DND-41 (cell line): ENCODE measurements around the gene B4GALT1.

Experiments used
- ATAC-seq: fragments of 200-7000 bp; cut with Tn5 transposase; 3 replicates; pipeline ENCODE4 v1.9.1; 2021; ENCODE audit warnings: low read depth; ENCODE audit not compliant: insufficient read depth
- DNase-seq: peaks from one replicate; pipeline ENCODE4 v3.0.0-alpha.2; 2020
- H2AFZ ChIP-seq: 2 replicates; pipeline ENCODE4 v1.6.0; 2012; ENCODE audit warnings: low read depth, low read length
- H3K27ac ChIP-seq: 2 replicates; pipeline ENCODE4 v1.5.1; 2012; ENCODE audit warnings: low read length, inconsistent platforms
- H3K27me3 ChIP-seq: fragments of 200-600 bp; sonication (generic); 2 replicates; pipeline ENCODE4 v1.6.0; 2012; ENCODE audit warnings: low read length, mild to moderate bottlenecking, inconsistent platforms; ENCODE audit not compliant: insufficient read depth, poor library complexity
- H3K36me3 ChIP-seq: 2 replicates; pipeline ENCODE4 v1.5.1; 2012; ENCODE audit warnings: low read length, inconsistent platforms; ENCODE audit not compliant: insufficient read depth
- H3K4me1 ChIP-seq: 2 replicates; pipeline ENCODE4 v1.5.1; 2012; ENCODE audit warnings: mild to moderate bottlenecking, low read length; ENCODE audit not compliant: insufficient read depth
- H3K4me2 ChIP-seq: 2 replicates; pipeline ENCODE4 v1.6.0; 2012; ENCODE audit warnings: mild to moderate bottlenecking, moderate library complexity, low read length, inconsistent platforms; ENCODE audit not compliant: insufficient read depth
- H3K4me3 ChIP-seq, 2 experiments: fragments of 200-600 bp in 1 of 2; shearing (Covaris generic) in 1 of 2; 2 replicates each; pipeline ENCODE4 v1.5.1; 2012 to 2016; ENCODE audit warnings: inconsistent platforms in 2 of 2, low read length in 2 of 2, mild to moderate bottlenecking in 2 of 2, low read depth in 1 of 2, moderate library complexity in 1 of 2
- H3K79me2 ChIP-seq: 2 replicates; pipeline ENCODE4 v1.6.0; 2012; ENCODE audit warnings: low read length, inconsistent platforms; ENCODE audit not compliant: insufficient read depth
- H3K9ac ChIP-seq: 2 replicates; pipeline ENCODE4 v1.6.0; 2012; ENCODE audit warnings: low read depth, mild to moderate bottlenecking, inconsistent platforms, low read length, moderate library complexity
- H3K9me3 ChIP-seq: 2 replicates; pipeline ENCODE4 v1.5.1; 2012; ENCODE audit warnings: low read length, moderate library complexity, mild to moderate bottlenecking, inconsistent platforms; ENCODE audit not compliant: insufficient read depth, severe bottlenecking
- H4K20me1 ChIP-seq: 2 replicates; pipeline ENCODE4 v1.6.0; 2012; ENCODE audit warnings: low read length; ENCODE audit not compliant: insufficient read depth
- CTCF ChIP-seq: IDR thresholded peaks from 2 replicates; pipeline ENCODE4 v1.5.1; 2012; ENCODE audit warnings: borderline replicate concordance, low read length, moderate library complexity, mild to moderate bottlenecking; ENCODE audit not compliant: poor library complexity, severe bottlenecking; ENCODE audit errors: extremely low read depth
- EZH2 ChIP-seq: IDR thresholded peaks from 3 replicates; pipeline ENCODE4 v1.6.1; 2012; ENCODE audit warnings: borderline replicate concordance, low read depth, mild to moderate bottlenecking, moderate library complexity, low read length, inconsistent platforms; ENCODE audit not compliant: severe bottlenecking

B4GALT1 gene

GRCh38 chr9:33154371-33154770, 12.8 kb downstream of the B4GALT1 start:
- Histone ChIP-seq H3K9ac (no peak overlapping the region), H3K4me3 (no peak overlapping the region), H3K9me3 (no peaks in the 10 kb centered on the region), H3K27ac (no peak overlapping the region), H3K79me2 (peaks cover 32% of the 10 kb centered on the region), H3K4me1 (peaks cover 6% of the 10 kb centered on the region), H4K20me1 (peaks cover 9% of the 10 kb centered on the region; the same call in 1 of the 2 replicates), H3K27me3 (no peaks in the 10 kb centered on the region), H3K36me3 (no peaks in the 10 kb centered on the region), H2AFZ (no peak overlapping the region), H3K4me2 (no peak overlapping the region)
- DNase-seq (no peak), ATAC-seq (no peak)
- no peak for TF ChIP-seq CTCF
- no peak for TF ChIP-seq EZH2

- Histone ChIP-seq H3K4me2 (no peak overlapping the region), H3K27ac (no peak overlapping the region), H3K9me3 (no peaks in the 10 kb centered on the region), H3K79me2 (peaks cover 26% of the 10 kb centered on the region), H3K9ac (no peak overlapping the region), H3K36me3 (no peaks in the 10 kb centered on the region), H3K4me1 (peaks cover under 1% of the 10 kb centered on the region; the same call in 1 of the 2 replicates), H4K20me1 (peaks cover 9% of the 10 kb centered on the region; the same call in 1 of the 2 replicates), H3K4me3 (no peak overlapping the region), H2AFZ (no peak overlapping the region), H3K27me3 (no peaks in the 10 kb centered on the region)
- no peak for TF ChIP-seq EZH2
- TF ChIP-seq CTCF: no peak
- no peak for DNase-seq
- no peak for ATAC-seq
These were observed 13.5 kb downstream of the B4GALT1 start for GRCh38 chr9:33153666-33154065.

- Histone ChIP-seq H3K4me2 (no peak overlapping the region), H3K4me3 (no peak overlapping the region), H4K20me1 (peaks cover 9% of the 10 kb centered on the region; the same call in 1 of the 2 replicates), H3K4me1 (no peaks in the 10 kb centered on the region), H3K9me3 (no peaks in the 10 kb centered on the region), H3K27me3 (no peaks in the 10 kb centered on the region), H2AFZ (no peak overlapping the region), H3K36me3 (no peaks in the 10 kb centered on the region), H3K27ac (no peak overlapping the region), H3K9ac (no peak overlapping the region), H3K79me2 (peaks cover 21% of the 10 kb centered on the region)
- DNase-seq: no peak
- no peak for ATAC-seq
- no peak for TF ChIP-seq EZH2
- TF ChIP-seq CTCF: no peak
These were observed 14.1 kb downstream of the B4GALT1 start for GRCh38 chr9:33153001-33153400.

GRCh38 chr9:33151601-33152000, 15.5 kb downstream of the B4GALT1 start:
- Histone ChIP-seq H3K4me1 (no peaks in the 10 kb centered on the region), H3K4me3 (no peak overlapping the region), H3K79me2 (peaks cover 14% of the 10 kb centered on the region; the same call in 1 of the 2 replicates), H3K27ac (no peak overlapping the region), H2AFZ (no peak overlapping the region), H3K27me3 (no peaks in the 10 kb centered on the region), H4K20me1 (peaks cover 9% of the 10 kb centered on the region; the same call in 1 of the 2 replicates), H3K36me3 (no peaks in the 10 kb centered on the region), H3K9me3 (no peaks in the 10 kb centered on the region), H3K9ac (no peak overlapping the region), H3K4me2 (no peak overlapping the region)
- no peak for ATAC-seq
- no peak for TF ChIP-seq CTCF
- TF ChIP-seq EZH2: no peak
- no peak for DNase-seq
